ENCODE data around the gene AMBRA1.

- TF ChIP-seq CTCF (IDR thresholded peaks at IDR 0.05) (no peak), POLR2AphosphoS5 (IDR thresholded peaks at IDR 0.05) (no peak), POLR2A (IDR thresholded peaks at IDR 0.05) (no peak)
Observed at GRCh38 chr11:46522682-46523281, 71.0 kb downstream of the AMBRA1 start.

Measured in prostate gland (tissue), 2 donors.